ENCODE measurements around the gene CERS6. TPM values are rescaled to one million over a fixed set of nuclear protein-coding genes. Genes with fewer than 3 reads are reported as not detected.

CERS6 gene
- total and polyA plus RNA-seq, 2 of the 8 experiments (the other 6 are each of a cell fraction or from before 2014, with no cell fraction given): 6.8 to 28.2 TPM

GRCh38 chr2:168526641-168527040 is 70.6 kb downstream of the CERS6 start (continued):
- TF ChIP-seq CHD7 (IDR thresholded peaks at IDR 0.05; ENCODE audit: insufficient replicate concordance, low read length): no peak
- TF ChIP-seq NANOG (IDR thresholded peaks at IDR 0.05; ENCODE audit: insufficient read depth, low read depth, low read length, poor library complexity, severe bottlenecking): no peak
- no peak for TF ChIP-seq RNF2 (IDR thresholded peaks at IDR 0.05; ENCODE audit: borderline replicate concordance, low read depth, low read length, missing control alignments, poor library complexity, severe bottlenecking)
- no peak for TF ChIP-seq SUZ12 (IDR thresholded peaks at IDR 0.05; ENCODE audit: low read length)
- no peak for TF ChIP-seq HDAC6 (IDR thresholded peaks at IDR 0.05; ENCODE audit: low read depth, low read length)
- no peak for TF ChIP-seq CTCF (IDR thresholded peaks at IDR 0.05; ENCODE audit: control extremely low read depth in 1 of 3, insufficient read depth in 1 of 3, low read depth in 1 of 3, low read length in 3 of 3)
